Measurements from ENCODE around the gene TSPAN5. TPM values are rescaled to one million over a fixed set of nuclear protein-coding genes. Genes with fewer than 3 reads are reported as not detected.
A peak's percentile ranks its signal among the peaks of the same experiment; 100 is the strongest.

The TSPAN5 gene
- total RNA-seq, 4 donors from 2014 or later = 14.5 to 33.4 (median 17.0) TPM

GRCh38 chr4:98514741-98515469 is 143.5 kb downstream of the TSPAN5 start:
- Histone ChIP-seq H3K36me3 (no peaks in the 10 kb centered on the region), H3K4me3 (no peak overlapping the region), H3K9me3 (no peaks in the 10 kb centered on the region), H3K4me1 (peaks cover 14% of the 10 kb centered on the region), H3K27me3 (no peaks in the 10 kb centered on the region), H3K27ac (no peak overlapping the region)
- no peak for DNase-seq (ENCODE audit: low spot score in 2 of 2)
- WGBS = 91% methylated on average over 4 of the region's 4 CpGs
- no peak for TF ChIP-seq POLR2A (IDR thresholded peaks at IDR 0.05)
- no peak for TF ChIP-seq CTCF (IDR thresholded peaks at IDR 0.05)
- TF ChIP-seq EP300 (IDR thresholded peaks at IDR 0.05) = no peak
- no peak for TF ChIP-seq POLR2AphosphoS5 (IDR thresholded peaks at IDR 0.05)

- H3K4me1 ChIP-seq = peaks cover 19% of the 10 kb centered on the region
- no peak overlapping the region for H3K27ac ChIP-seq
- H3K36me3 ChIP-seq = no peaks in the 10 kb centered on the region
- H3K4me3 ChIP-seq = no peak overlapping the region
- DNase-seq (ENCODE audit: low spot score in 2 of 2) = no peak
- TF ChIP-seq CTCF (IDR thresholded peaks at IDR 0.05) (no peak), POLR2AphosphoS5 (IDR thresholded peaks at IDR 0.05) (no peak), EP300 (IDR thresholded peaks at IDR 0.05) (no peak), POLR2A (IDR thresholded peaks at IDR 0.05) (no peak)
- H3K9me3 ChIP-seq = no peaks in the 10 kb centered on the region
- H3K27me3 ChIP-seq = no peaks in the 10 kb centered on the region
- 89% methylated on average over 3 of the region's 3 CpGs for WGBS
Measured at GRCh38 chr4:98512918-98513317, 145.5 kb downstream of the TSPAN5 start.

GRCh38 chr4:98510757-98511517 is 147.5 kb downstream of the TSPAN5 start:
- Histone ChIP-seq H3K4me3 (no peak overlapping the region), H3K27ac (peak overlapping the region; percentile 65), H3K9me3 (no peaks in the 10 kb centered on the region), H3K27me3 (no peaks in the 10 kb centered on the region), H3K36me3 (no peaks in the 10 kb centered on the region), H3K4me1 (peaks cover 24% of the 10 kb centered on the region)
- no peak for DNase-seq (ENCODE audit: low spot score in 2 of 2)
- 64% methylated on average over 6 of the region's 6 CpGs for WGBS
- TF ChIP-seq POLR2AphosphoS5 (IDR thresholded peaks at IDR 0.05) = no peak
- no peak for TF ChIP-seq POLR2A (IDR thresholded peaks at IDR 0.05)
- TF ChIP-seq CTCF (IDR thresholded peaks at IDR 0.05) = no peak

GRCh38 chr4:98510340-98510739 is 148.1 kb downstream of the TSPAN5 start:
- Histone ChIP-seq H3K27ac (peak overlapping the region; percentile 65), H3K36me3 (no peaks in the 10 kb centered on the region), H3K4me3 (no peak overlapping the region), H3K9me3 (no peaks in the 10 kb centered on the region), H3K27me3 (no peaks in the 10 kb centered on the region), H3K4me1 (peaks cover 28% of the 10 kb centered on the region)
- WGBS = 71% methylated on average over 2 of the region's 2 CpGs
- no peak for DNase-seq (ENCODE audit: low spot score in 2 of 2)
- TF ChIP-seq POLR2A (IDR thresholded peaks at IDR 0.05) (no peak), EP300 (IDR thresholded peaks at IDR 0.05) (no peak), CTCF (IDR thresholded peaks at IDR 0.05) (no peak), POLR2AphosphoS5 (IDR thresholded peaks at IDR 0.05) (no peak)

- TF ChIP-seq POLR2A (IDR thresholded peaks at IDR 0.05) = no peak
- no peak for TF ChIP-seq EP300 (IDR thresholded peaks at IDR 0.05)
- TF ChIP-seq POLR2AphosphoS5 (IDR thresholded peaks at IDR 0.05) = no peak
- no peak for TF ChIP-seq CTCF (IDR thresholded peaks at IDR 0.05)
- H3K27ac ChIP-seq = peak overlapping the region; percentile 65
- H3K9me3 ChIP-seq = no peaks in the 10 kb centered on the region
- no peaks in the 10 kb centered on the region for H3K36me3 ChIP-seq
- H3K27me3 ChIP-seq = no peaks in the 10 kb centered on the region
- no peak for DNase-seq (ENCODE audit: low spot score in 2 of 2)
- 79% methylated on average over 4 of the region's 4 CpGs for WGBS
- H3K4me1 ChIP-seq = peaks cover 28% of the 10 kb centered on the region
- no peak overlapping the region for H3K4me3 ChIP-seq
Measured at GRCh38 chr4:98509721-98510120, 148.7 kb downstream of the TSPAN5 start.

All from suprapubic skin (tissue), 4 donors.